PC-9 (cell line): ENCODE results near the gene NCOA5. TPM values are rescaled to one million over a fixed set of nuclear protein-coding genes. Genes with fewer than 3 reads are reported as not detected.
"Not testable (repeated sequence)": the region's sequence is repeated elsewhere in the genome, so short reads cannot be mapped to it uniquely, and the experiment has no call there.

Experiments
- BruUV-seq: library from RNA; stranded (reverse); fragments of 400-500 nt; replicated peaks from 2 replicates; lab custom pipeline; 2021; lab: Mats Ljungman, UMichigan
- CTCF ChIA-PET: fragments of 300-600 bp; sonication (Branson Sonifier 250); formaldehyde crosslinking; loops from one replicate; lab custom pipeline; 2022; ENCODE audit warnings: antibody characterized with exemption; lab: Charles Lee
- POLR2A ChIA-PET: fragments of 300-600 bp; sonication (Branson Sonifier 250); formaldehyde crosslinking; loops from one replicate; lab custom pipeline; 2022; ENCODE audit warnings: antibody characterized with exemption; ENCODE audit not compliant: unreplicated experiment; lab: Charles Lee
- DNase-seq, 2 experiments: peaks; one replicate each; pipeline versions ENCODE4 v3.0.0 to v3.0.0-alpha.2; 2015 to 2022; ENCODE audit warnings: mixed read lengths in 1 of 2
- H2AFZ ChIP-seq: fragments of 200-600 bp; sonication (generic); 2 replicates; pipeline ENCODE4 v1.8.1; 2017; ENCODE audit warnings: antibody characterized with exemption
- H3F3A ChIP-seq: fragments of 200-600 bp; sonication (generic); 2 replicates; pipeline ENCODE4 v1.8.1; 2017; ENCODE audit warnings: antibody characterized with exemption, mild to moderate bottlenecking, low read depth; ENCODE audit not compliant: insufficient read depth
- H3K27ac ChIP-seq: fragments of 200-600 bp; sonication (generic); 2 replicates; pipeline ENCODE4 v1.6.1; 2016; ENCODE audit warnings: mixed run types
- H3K27me3 ChIP-seq: fragments of 200-600 bp; sonication (generic); 2 replicates; pipeline ENCODE4 v1.6.1; 2016; ENCODE audit warnings: low read depth, mixed run types; ENCODE audit not compliant: insufficient read depth
- H3K36me3 ChIP-seq: fragments of 200-600 bp; sonication (generic); 2 replicates; pipeline ENCODE4 v1.6.1; 2016; ENCODE audit warnings: low read depth, mixed run types
- H3K4me1 ChIP-seq: fragments of 200-600 bp; sonication (generic); replicated peaks from 2 replicates; pipeline ENCODE4 v1.6.1; 2016; ENCODE audit warnings: mixed run types; ENCODE audit not compliant: insufficient read depth
- H3K4me2 ChIP-seq: fragments of 200-600 bp; sonication (generic); 2 replicates; pipeline ENCODE4 v1.6.1; 2017; ENCODE audit warnings: mixed run types
- H3K4me3 ChIP-seq: fragments of 200-600 bp; sonication (generic); 2 replicates; pipeline ENCODE4 v1.6.1; 2016; ENCODE audit warnings: mixed run types
- H3K79me2 ChIP-seq: fragments of 200-600 bp; sonication (generic); 2 replicates; pipeline ENCODE4 v1.6.1; 2017; ENCODE audit warnings: low read depth, mixed run types
- H3K9me2 ChIP-seq: fragments of 200-600 bp; sonication (generic); 2 replicates; pipeline ENCODE4 v1.8.1; 2017; ENCODE audit warnings: mild to moderate bottlenecking; ENCODE audit not compliant: insufficient read depth
- H3K9me3 ChIP-seq: fragments of 200-600 bp; sonication (generic); 2 replicates; pipeline ENCODE4 v1.8.1; 2016; ENCODE audit warnings: low read depth; ENCODE audit not compliant: insufficient read depth
- H4K20me1 ChIP-seq: fragments of 200-600 bp; sonication (generic); 2 replicates; pipeline ENCODE4 v1.8.1; 2017; ENCODE audit not compliant: insufficient read depth
- EZH2 ChIP-seq: fragments of 200-600 bp; sonication (generic); IDR thresholded peaks from 2 replicates; pipeline ENCODE4 v1.8.0; 2017; ENCODE audit warnings: antibody characterized with exemption, low read depth
- intact Hi-C: fragments of 100-400 bp; cut with micrococcal nuclease; formaldehyde crosslinking; loops from one replicate; pipeline ENCODE4 v1.10.0; 2022; ENCODE audit not compliant: unreplicated experiment
- total RNA-seq: library from RNA; stranded (reverse); gene quantifications from 2 replicates; pipeline ENCODE4 v1.2.3, GENCODE V29; 2021
- TF ChIP-seq, protein P1 (sequence below): fragments of 200-600 bp; sonication (generic); conservative IDR thresholded peaks from 2 replicates; pipeline ENCODE4 v1.6.1; 2017; ENCODE audit warnings: mixed run types, antibody characterized with exemption, mild to moderate bottlenecking, moderate library complexity

The NCOA5 gene
- total RNA-seq, 1 experiment from 2014 or later, result 28.1 TPM

DNA sequence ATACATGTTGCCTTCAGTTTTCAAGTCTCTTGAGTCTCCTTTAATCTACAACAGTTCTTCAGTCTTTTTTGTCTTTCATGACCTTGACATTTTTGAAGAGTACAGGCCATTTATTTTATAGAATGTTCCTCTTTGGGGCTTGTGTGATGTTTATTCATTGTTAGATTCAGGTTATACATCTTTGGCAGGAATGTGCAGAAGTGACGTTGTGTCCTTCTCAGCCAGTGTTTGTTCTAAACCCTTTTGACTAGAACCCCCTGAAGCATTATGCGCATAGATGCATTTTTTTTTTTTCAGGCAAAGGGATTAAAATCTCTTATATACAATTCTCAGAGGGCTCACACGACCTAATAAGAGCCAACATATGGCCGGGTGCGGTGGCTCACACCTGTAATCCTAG is 11.2 kb upstream of the NCOA5 start:
- H3K9me2 ChIP-seq, result no peaks in the 10 kb centered on the region
- H3K4me1 ChIP-seq, result no peaks in the 10 kb centered on the region
- H3K27ac ChIP-seq, result no peak overlapping the region
- POLR2A ChIA-PET, result no interaction called here
- H3K79me2 ChIP-seq, result no peaks in the 10 kb centered on the region
- no peak overlapping the region for H3K4me3 ChIP-seq
- no peaks in the 10 kb centered on the region for H3F3A ChIP-seq
- H2AFZ ChIP-seq, result no peak overlapping the region
- H3K4me2 ChIP-seq, result no peak overlapping the region
- TF ChIP-seq EZH2, result no peak
- TF ChIP-seq, protein P1, sequence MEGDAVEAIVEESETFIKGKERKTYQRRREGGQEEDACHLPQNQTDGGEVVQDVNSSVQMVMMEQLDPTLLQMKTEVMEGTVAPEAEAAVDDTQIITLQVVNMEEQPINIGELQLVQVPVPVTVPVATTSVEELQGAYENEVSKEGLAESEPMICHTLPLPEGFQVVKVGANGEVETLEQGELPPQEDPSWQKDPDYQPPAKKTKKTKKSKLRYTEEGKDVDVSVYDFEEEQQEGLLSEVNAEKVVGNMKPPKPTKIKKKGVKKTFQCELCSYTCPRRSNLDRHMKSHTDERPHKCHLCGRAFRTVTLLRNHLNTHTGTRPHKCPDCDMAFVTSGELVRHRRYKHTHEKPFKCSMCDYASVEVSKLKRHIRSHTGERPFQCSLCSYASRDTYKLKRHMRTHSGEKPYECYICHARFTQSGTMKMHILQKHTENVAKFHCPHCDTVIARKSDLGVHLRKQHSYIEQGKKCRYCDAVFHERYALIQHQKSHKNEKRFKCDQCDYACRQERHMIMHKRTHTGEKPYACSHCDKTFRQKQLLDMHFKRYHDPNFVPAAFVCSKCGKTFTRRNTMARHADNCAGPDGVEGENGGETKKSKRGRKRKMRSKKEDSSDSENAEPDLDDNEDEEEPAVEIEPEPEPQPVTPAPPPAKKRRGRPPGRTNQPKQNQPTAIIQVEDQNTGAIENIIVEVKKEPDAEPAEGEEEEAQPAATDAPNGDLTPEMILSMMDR, result no peak
- no peaks in the 10 kb centered on the region for H4K20me1 ChIP-seq
- intact Hi-C loops, result no loop called here
- peaks cover 4% of the 10 kb centered on the region for H3K9me3 ChIP-seq
- no TSS peak for BruUV-seq
- DNase-seq, result peak in 1 of 2 experiments; percentile 23
- peaks cover 94% of the 10 kb centered on the region for H3K27me3 ChIP-seq
- CTCF ChIA-PET, result no interaction called here
- no peaks in the 10 kb centered on the region for H3K36me3 ChIP-seq

DNA sequence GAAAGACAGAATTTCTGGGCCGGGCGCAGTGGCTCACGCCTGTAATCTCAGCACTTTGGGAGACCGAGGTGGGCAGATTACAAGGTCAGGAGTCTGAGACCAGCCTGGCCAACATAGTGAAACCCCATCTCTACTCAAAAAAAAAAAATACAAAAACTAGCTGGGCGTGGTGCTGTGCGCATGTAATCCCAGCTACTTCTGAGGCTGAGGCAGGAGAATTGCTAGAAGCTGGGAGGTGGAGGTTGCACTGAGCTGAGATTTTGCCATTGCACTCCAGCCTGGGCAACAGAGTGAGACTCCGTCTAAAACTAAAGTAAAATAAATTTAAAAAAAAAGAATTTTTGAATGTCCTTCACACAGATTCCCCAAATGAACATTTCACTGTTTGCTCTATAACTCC is 10.7 kb upstream of the NCOA5 start:
- BruUV-seq, CTCF ChIA-PET, H3F3A ChIP-seq, intact Hi-C loops, H2AFZ ChIP-seq, POLR2A ChIA-PET, H3K4me1 ChIP-seq, H4K20me1 ChIP-seq, H3K9me2 ChIP-seq, H3K9me3 ChIP-seq, H3K27ac ChIP-seq, H3K4me3 ChIP-seq, H3K4me2 ChIP-seq, H3K36me3 ChIP-seq, H3K79me2 ChIP-seq: not testable (repeated sequence)
- DNase-seq, result peak in 1 of 2 experiments; percentile 3
- H3K27me3 ChIP-seq, result peaks cover 92% of the 10 kb centered on the region

DNA sequence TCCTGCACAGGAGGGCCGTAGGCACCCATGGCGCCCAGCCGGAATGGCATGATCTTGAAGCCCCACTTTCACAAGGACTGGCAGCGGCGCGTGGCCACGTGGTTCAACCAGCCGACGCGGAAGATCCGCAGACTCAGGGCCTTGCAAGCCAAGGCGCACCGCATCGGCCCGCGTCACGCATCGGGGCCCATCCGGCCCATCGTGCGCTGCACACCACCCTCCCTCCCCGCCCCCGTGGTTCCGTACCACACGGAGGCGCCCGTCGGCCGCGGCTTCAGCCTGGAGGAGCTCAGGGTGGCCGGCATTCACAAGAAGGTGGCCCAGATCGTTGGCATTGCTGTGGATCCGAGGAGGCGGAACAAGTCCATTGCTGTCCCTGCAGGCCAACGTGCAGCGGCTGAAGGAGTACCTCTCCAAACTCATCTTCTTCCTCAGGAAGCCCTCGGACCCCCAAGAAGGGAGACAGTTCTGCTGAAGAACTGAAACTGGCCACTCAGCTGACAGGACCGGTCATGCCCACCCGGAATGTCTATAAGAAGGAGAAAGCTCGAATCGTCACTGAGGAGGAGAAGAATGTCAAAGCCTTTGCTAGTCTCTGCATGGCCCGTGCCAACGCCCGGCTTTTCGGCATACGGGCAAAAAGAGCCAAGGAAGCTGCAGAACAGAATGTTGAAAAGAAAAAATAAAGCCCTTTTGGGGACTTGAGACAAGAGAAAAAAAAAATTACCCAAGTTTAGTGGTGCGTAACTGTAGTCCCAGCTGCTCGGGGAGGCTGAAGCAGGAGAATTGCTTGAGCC is 9.9 kb upstream of the NCOA5 start:
- no peak for TF ChIP-seq EZH2
- TF ChIP-seq, protein P1, result no peak
- POLR2A ChIA-PET, result no interaction called here
- DNase-seq, result peak in 1 of 2 experiments; percentile 25
- Histone ChIP-seq H3K36me3 (no peaks in the 10 kb centered on the region), H2AFZ (no peak overlapping the region), H4K20me1 (no peaks in the 10 kb centered on the region), H3K27ac (no peak overlapping the region), H3K4me2 (no peak overlapping the region), H3K4me3 (no peak overlapping the region), H3K4me1 (no peaks in the 10 kb centered on the region), H3K27me3 (peaks cover 86% of the 10 kb centered on the region), H3K79me2 (no peaks in the 10 kb centered on the region), H3K9me3 (peaks cover 4% of the 10 kb centered on the region), H3F3A (no peaks in the 10 kb centered on the region), H3K9me2 (no peaks in the 10 kb centered on the region)
- CTCF ChIA-PET, result no interaction called here
- intact Hi-C loops, result no loop called here
- no TSS peak for BruUV-seq
